Esophagus squamous epithelium (tissue), 5 donors: Measurements from ENCODE around the gene NFIC. TPM values are rescaled to one million over a fixed set of nuclear protein-coding genes. Genes with fewer than 3 reads are reported as not detected.
"Not testable (repeated sequence)": the region's sequence is repeated elsewhere in the genome, so short reads cannot be mapped to it uniquely, and the experiment has no call there.

ENCODE experiments used
- DNase-seq: peaks from one replicate; lab custom pipeline; 2025; lab: John Stamatoyannopoulos, UW
- H3K27ac ChIP-seq, 4 donors: fragments of 200-600 bp; sonication (generic); one replicate each; pipeline ENCODE4 v1.5.1; 2016 to 2019; ENCODE audit warnings: mild to moderate bottlenecking in 1 of 4
- H3K27me3 ChIP-seq, 4 donors: fragments of 200-600 bp; sonication (generic); 1 replicate in 3 of 4; 2 replicates in 1 of 4; pipeline versions ENCODE4 v1.5.1 to v1.6.0; 2017 to 2021; ENCODE audit warnings: antibody characterized with exemption in 1 of 4
- H3K36me3 ChIP-seq, 3 donors: fragments of 200-600 bp; sonication (generic); one replicate each; pipeline ENCODE4 v1.5.1; 2016 to 2019
- H3K4me1 ChIP-seq, 3 donors: fragments of 200-600 bp; sonication (generic); one replicate each; pipeline ENCODE4 v1.5.1; 2017 to 2019
- H3K4me3 ChIP-seq, 4 donors: fragments of 200-600 bp; sonication (generic); 1 replicate in 3 of 4; 2 replicates in 1 of 4; pipeline ENCODE4 v1.5.1; 2016 to 2019; ENCODE audit warnings: mild to moderate bottlenecking in 2 of 4, moderate library complexity in 1 of 4
- H3K9me3 ChIP-seq, 3 donors: fragments of 200-600 bp; sonication (generic); one replicate each; pipeline ENCODE4 v1.5.1; 2016 to 2019
- POLR2A ChIP-seq, 4 donors: fragments of 450-650 bp; IDR thresholded peaks; one replicate each; pipeline ENCODE4 v1.6.1; 2017; ENCODE audit warnings: antibody characterized with exemption in 4 of 4, mild to moderate bottlenecking in 4 of 4, moderate library complexity in 3 of 4
- WGBS, 2 donors: methylation state at CpG; one replicate each; pipeline ENCODE4 v1.1.5; 2018; 5-methylcytosine and 5-hydroxymethylcytosine counted together
- intact Hi-C: fragments of 100-400 bp; cut with DNase I; formaldehyde crosslinking; loops from one replicate; pipeline ENCODE4 v1.15.0; 2022
- total RNA-seq, 4 donors: library from RNA; depleted of rRNA; stranded (reverse); fragments of >200 nt; gene quantifications; one replicate each; pipeline ENCODE4 v1.1.0, GENCODE V29; 2016
- TF ChIP-seq, protein P1 (sequence below), 6 experiments: fragments of 450-650 bp in 4 of 6; fragments of 200-600 bp in 2 of 6; sonication (generic) in 2 of 6; IDR thresholded peaks; one replicate each; pipeline ENCODE4 v1.5.1; 2016 to 2019; ENCODE audit warnings: antibody characterized with exemption in 6 of 6, mild to moderate bottlenecking in 4 of 6, moderate library complexity in 4 of 6
- donor health status: DM: yes; HTN: yes; CAD: no.

The NFIC gene
- total RNA-seq, 4 donors from 2014 or later: 40.8 to 80.9 (median 61.0) TPM

DNA sequence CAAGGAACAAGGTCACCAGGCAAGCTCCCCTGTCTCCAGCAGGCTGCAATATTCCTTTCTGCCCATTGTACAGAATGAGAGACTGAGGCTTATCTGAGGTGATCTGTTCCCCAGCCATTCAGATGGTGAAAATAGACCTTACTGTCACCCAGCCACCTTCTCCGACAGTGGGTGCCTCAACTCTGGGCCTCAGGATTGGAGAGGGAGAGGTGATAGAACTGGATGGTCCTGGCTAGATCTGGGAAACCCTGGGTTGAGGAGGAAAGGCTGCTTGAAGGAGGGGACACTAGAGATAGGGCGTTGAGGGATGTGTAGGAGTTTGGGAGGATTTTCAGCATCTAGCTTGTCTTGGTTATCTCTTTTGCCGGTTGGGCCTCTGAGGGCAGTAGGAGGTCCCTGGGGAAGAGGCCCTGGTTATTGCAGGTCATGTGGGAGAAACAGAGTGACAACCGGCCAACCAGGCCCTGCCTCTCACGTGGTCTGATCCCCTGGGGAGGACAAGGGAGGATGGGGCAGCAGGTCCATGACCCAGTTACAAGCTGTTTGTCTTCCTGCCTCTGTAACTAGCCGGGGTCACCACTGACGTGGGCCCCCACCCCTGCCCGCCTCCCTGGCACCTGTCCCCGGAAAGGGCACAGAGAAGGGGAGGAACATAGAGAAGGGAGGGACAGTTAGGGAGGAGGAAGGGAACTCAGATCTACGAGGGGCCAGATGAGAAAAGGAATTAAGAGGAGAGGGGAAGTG, 8.2 kb downstream of the NFIC start:
- peaks cover 27 to 95% (median 41%) of the 10 kb centered on the region in 3 donors for H3K4me1 ChIP-seq

DNA sequence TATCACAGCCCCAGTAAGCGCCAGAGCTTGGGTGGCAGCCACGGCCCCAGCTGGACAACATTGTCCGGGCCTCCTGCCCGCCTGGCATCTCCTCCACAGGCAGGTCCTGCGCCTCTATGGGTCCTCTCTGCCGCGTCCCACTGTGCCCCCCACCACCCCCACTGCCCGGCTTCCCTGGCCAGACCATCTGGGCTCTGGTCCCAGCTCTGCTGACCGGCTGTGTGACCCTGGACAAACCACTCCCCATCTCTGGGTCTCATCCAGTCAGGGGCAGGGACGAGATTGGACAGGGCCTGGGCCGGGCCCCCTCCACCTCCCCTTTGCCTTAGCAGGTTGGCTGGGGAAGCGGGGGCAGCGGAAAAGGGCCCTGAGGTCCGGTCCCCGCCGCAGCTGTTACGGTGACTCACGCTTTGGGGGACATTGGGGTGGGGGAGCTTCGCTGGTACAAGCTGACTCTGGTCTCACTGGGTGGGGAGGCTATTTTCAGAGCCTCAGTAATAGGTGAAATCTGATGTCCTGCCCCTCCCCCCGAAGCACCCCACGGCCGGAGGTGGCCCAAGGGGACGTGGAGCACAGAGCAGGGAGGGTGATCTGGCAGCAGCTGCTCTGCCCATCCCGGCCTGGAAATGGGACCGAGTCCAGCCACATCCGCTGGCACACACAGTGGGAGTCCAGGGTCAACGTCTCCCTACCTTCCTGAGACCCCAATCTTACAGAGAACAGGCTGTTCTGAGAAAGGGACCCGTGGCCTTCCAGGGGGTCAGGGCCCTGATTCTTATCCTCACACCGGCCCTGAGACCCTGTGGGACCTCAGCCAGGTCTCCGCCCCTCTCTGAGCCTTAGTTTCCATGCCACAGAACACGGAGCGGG, 9.1 kb downstream of the NFIC start:
- no peak for DNase-seq
- Histone ChIP-seq H3K27me3 (no peaks in the 10 kb centered on the region), H3K27ac (peak overlapping the region; percentile 79 to 99 (median 92)), H3K36me3 (peaks cover 0 to 4% (median 0%) of the 10 kb centered on the region in 3 donors), H3K9me3 (no peaks in the 10 kb centered on the region), H3K4me3 (peak overlapping the region in 3 of 4 donors; percentile 11 to 52 (median 23)), H3K4me1 (peaks cover 24 to 94% (median 36%) of the 10 kb centered on the region in 3 donors)
- 16 to 27% methylated on average over 5 to 9 of the region's 32 CpGs for WGBS, 2 donors
- intact Hi-C loops: no loop called here
- TF ChIP-seq, protein P1, sequence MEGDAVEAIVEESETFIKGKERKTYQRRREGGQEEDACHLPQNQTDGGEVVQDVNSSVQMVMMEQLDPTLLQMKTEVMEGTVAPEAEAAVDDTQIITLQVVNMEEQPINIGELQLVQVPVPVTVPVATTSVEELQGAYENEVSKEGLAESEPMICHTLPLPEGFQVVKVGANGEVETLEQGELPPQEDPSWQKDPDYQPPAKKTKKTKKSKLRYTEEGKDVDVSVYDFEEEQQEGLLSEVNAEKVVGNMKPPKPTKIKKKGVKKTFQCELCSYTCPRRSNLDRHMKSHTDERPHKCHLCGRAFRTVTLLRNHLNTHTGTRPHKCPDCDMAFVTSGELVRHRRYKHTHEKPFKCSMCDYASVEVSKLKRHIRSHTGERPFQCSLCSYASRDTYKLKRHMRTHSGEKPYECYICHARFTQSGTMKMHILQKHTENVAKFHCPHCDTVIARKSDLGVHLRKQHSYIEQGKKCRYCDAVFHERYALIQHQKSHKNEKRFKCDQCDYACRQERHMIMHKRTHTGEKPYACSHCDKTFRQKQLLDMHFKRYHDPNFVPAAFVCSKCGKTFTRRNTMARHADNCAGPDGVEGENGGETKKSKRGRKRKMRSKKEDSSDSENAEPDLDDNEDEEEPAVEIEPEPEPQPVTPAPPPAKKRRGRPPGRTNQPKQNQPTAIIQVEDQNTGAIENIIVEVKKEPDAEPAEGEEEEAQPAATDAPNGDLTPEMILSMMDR (IDR thresholded peaks at IDR 0.05): no peak
- TF ChIP-seq POLR2A (IDR thresholded peaks at IDR 0.05): peak in 1 of 4 donors; percentile 29

More for the DNA sequence above, 8.2 kb downstream of the NFIC start:
- H3K4me3 ChIP-seq: peak overlapping the region in 3 of 4 donors; percentile 11 to 52 (median 23)
- TF ChIP-seq POLR2A (IDR thresholded peaks at IDR 0.05): no peak
- TF ChIP-seq, protein P1 (IDR thresholded peaks at IDR 0.05): no peak
- H3K27ac ChIP-seq: peak overlapping the region; percentile 79 to 99 (median 92)
- no peaks in the 10 kb centered on the region for H3K27me3 ChIP-seq
- H3K36me3 ChIP-seq: peaks cover 0 to 4% (median 0%) of the 10 kb centered on the region in 3 donors
- DNase-seq: no peak
- WGBS, 2 donors: 32 to 52% methylated on average over 6 to 8 of the region's 10 CpGs
- H3K9me3 ChIP-seq: no peaks in the 10 kb centered on the region
- intact Hi-C loops: no loop called here

DNA sequence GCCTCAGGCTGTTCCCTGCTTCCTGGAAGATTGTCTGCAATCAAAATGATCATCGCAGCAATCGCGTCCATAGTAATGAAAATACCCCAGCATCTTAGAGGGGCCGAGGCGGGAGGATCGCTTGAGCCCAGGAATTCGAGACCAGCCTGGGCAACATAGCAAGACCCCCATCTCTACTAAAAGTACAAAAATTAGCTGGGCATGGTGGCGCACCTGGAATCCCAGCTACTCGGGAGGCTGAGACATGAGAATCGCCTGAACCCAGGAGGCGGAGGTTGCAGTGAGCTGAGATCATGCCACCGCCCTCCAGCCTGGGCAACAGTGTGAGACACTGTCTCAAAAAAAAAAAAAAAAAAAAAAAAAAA, 9.7 kb downstream of the NFIC start:
- H3K27me3 ChIP-seq, H3K36me3 ChIP-seq, H3K9me3 ChIP-seq, DNase-seq, intact Hi-C loops: not testable (repeated sequence)
- H3K27ac ChIP-seq: peak overlapping the region; percentile 79 to 99 (median 92)
- peaks cover 19 to 94% (median 33%) of the 10 kb centered on the region in 3 donors for H3K4me1 ChIP-seq
- H3K4me3 ChIP-seq: peak overlapping the region in 2 of 4 donors; percentile 23 to 52
- WGBS, 2 donors: 78 to 83% methylated on average over 2 to 7 of the region's 12 CpGs

DNA sequence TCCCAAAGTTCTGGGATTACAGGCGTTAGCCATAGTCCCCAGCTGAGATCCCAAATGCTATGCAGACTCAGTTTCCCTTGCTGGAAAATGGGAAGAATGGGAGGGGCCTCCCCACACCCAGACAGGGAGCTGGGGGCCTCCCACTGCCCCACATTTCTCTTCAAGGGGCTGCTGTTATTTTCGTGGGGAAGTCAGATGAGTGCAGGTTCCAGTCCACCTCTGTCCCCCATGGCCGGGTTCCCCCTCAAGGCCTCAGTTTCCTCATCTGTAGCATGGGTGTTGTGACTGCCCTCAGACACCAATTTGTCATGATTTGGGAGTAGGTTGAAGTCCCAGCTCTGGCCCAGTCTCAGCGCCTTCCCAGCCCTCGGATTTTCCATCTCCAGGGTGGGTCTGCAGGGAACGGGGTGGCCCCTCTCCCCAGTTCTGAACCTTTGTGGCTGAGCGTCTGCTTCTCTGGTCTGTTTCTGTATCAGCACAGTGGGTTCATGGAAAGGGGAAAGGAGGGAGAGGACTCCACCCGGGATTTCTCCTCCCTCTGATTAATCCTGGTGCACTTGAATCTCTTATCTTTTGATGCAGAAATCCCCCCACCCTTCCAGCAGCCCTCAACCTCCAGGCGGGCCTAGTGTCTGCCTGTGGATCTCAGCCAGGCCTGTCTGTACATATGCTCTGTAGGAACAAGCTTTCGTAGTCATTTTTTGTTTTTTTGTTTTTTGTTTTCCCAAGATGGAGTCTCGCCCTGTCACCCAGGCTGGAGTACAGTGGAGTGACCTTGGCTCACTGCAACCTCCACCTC, 12.2 kb downstream of the NFIC start:
- Histone ChIP-seq H3K4me3 (no peak overlapping the region), H3K27ac (peak overlapping the region; percentile 56 to 90 (median 74)), H3K9me3 (no peaks in the 10 kb centered on the region), H3K4me1 (peaks cover 29 to 94% (median 47%) of the 10 kb centered on the region in 3 donors), H3K27me3 (no peaks in the 10 kb centered on the region), H3K36me3 (peaks cover 11 to 27% (median 12%) of the 10 kb centered on the region in 3 donors)
- WGBS, 2 donors: 52 to 82% methylated on average over 5 to 10 of the region's 11 CpGs
- intact Hi-C loops: no loop called here
- no peak for TF ChIP-seq POLR2A (IDR thresholded peaks at IDR 0.05)
- TF ChIP-seq, protein P1 (IDR thresholded peaks at IDR 0.05): no peak
- no peak for DNase-seq

DNA sequence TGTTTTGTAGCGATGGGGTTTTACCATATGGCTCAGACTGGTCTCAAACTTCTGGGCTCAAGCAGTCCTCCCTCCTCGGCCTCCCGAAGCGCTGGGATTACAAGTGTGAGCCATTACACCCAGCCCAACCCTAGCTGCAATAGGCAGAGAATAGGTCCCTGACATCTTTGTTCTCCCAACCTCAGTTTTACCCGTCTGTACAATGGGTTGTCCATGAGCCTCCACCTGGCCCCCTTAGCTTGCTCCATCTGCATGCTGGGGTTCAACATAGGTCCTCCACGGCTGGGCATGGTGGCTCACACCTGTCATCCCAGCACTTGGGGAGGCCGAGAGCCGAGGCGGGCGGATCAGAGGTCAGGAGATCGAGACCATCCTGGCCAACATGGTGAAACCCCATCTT, 14.4 kb downstream of the NFIC start:
- intact Hi-C loops: no loop called here
- TF ChIP-seq, protein P1 (IDR thresholded peaks at IDR 0.05): no peak
- no peak for TF ChIP-seq POLR2A (IDR thresholded peaks at IDR 0.05)
- Histone ChIP-seq H3K27ac (peak overlapping the region in 3 of 4 donors; percentile 32 to 90 (median 78)), H3K36me3 (peaks cover 11 to 33% (median 12%) of the 10 kb centered on the region in 3 donors), H3K27me3 (no peaks in the 10 kb centered on the region), H3K4me1 (peaks cover 40 to 94% (median 48%) of the 10 kb centered on the region in 3 donors), H3K4me3 (no peak overlapping the region), H3K9me3 (no peaks in the 10 kb centered on the region)
- WGBS, 2 donors: 93 to 97% methylated on average over 5 to 11 of the region's 11 CpGs
- no peak for DNase-seq
